ENCODE measurements around the gene ADAMTSL3. TPM values are rescaled to one million over a fixed set of nuclear protein-coding genes. Genes with fewer than 3 reads are reported as not detected.

ADAMTSL3 gene
- total RNA-seq, 4 donors from 2014 or later: 3.1 to 48.2 (median 24.6) TPM

GRCh38 chr15:83783227-83783626, 129.3 kb downstream of the ADAMTSL3 start:
- Histone ChIP-seq H3K36me3 (no peaks in the 10 kb centered on the region), H3K9me3 (peaks cover 0 to 7% of the 10 kb centered on the region in 2 donors), H3K4me1 (no peaks in the 10 kb centered on the region), H3K4me3 (no peak overlapping the region), H3K27ac (no peak overlapping the region), H3K27me3 (no peaks in the 10 kb centered on the region)
- DNase-seq: no peak
- intact Hi-C loops (cut with DNase I; ENCODE audit: low total_unique reads): no loop called here
- TF ChIP-seq, protein P1, sequence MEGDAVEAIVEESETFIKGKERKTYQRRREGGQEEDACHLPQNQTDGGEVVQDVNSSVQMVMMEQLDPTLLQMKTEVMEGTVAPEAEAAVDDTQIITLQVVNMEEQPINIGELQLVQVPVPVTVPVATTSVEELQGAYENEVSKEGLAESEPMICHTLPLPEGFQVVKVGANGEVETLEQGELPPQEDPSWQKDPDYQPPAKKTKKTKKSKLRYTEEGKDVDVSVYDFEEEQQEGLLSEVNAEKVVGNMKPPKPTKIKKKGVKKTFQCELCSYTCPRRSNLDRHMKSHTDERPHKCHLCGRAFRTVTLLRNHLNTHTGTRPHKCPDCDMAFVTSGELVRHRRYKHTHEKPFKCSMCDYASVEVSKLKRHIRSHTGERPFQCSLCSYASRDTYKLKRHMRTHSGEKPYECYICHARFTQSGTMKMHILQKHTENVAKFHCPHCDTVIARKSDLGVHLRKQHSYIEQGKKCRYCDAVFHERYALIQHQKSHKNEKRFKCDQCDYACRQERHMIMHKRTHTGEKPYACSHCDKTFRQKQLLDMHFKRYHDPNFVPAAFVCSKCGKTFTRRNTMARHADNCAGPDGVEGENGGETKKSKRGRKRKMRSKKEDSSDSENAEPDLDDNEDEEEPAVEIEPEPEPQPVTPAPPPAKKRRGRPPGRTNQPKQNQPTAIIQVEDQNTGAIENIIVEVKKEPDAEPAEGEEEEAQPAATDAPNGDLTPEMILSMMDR (IDR thresholded peaks at IDR 0.05): no peak
- TF ChIP-seq POLR2A (IDR thresholded peaks at IDR 0.05): no peak

DNA sequence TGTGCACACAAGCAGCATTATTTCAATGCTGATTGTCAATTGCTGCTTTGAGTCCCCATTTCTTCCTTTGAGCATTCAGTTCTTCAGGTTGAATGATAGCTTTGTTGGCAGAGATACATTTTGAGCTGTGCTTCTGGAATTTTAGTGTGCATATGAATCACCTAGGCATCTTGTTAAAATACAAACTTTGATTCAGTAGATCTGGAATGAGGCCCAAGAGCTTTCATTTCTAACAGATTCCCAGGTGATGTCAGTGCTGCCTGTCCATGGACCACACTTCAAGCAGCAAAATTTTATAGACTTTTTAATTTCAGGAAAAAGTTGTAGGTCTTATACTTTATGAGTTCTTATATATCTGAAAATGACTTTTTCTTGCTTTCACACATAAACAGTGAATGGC, 131.1 kb downstream of the ADAMTSL3 start:
- Histone ChIP-seq H3K4me3 (no peak overlapping the region), H3K36me3 (no peaks in the 10 kb centered on the region), H3K27me3 (no peaks in the 10 kb centered on the region), H3K4me1 (no peaks in the 10 kb centered on the region), H3K27ac (no peak overlapping the region), H3K9me3 (peaks cover 0 to 7% of the 10 kb centered on the region in 2 donors)
- intact Hi-C loops (cut with DNase I; ENCODE audit: low total_unique reads): no loop called here
- DNase-seq: no peak
- TF ChIP-seq, protein P1 (IDR thresholded peaks at IDR 0.05): no peak
- no peak for TF ChIP-seq POLR2A (IDR thresholded peaks at IDR 0.05)

- no peaks in the 10 kb centered on the region for H3K27me3 ChIP-seq
- H3K9me3 ChIP-seq: peaks cover 0 to 7% of the 10 kb centered on the region in 2 donors
- no peak for DNase-seq
- H3K4me1 ChIP-seq: no peaks in the 10 kb centered on the region
- TF ChIP-seq, protein P1 (IDR thresholded peaks at IDR 0.05): no peak
- TF ChIP-seq POLR2A (IDR thresholded peaks at IDR 0.05): no peak
- no peaks in the 10 kb centered on the region for H3K36me3 ChIP-seq
- no peak overlapping the region for H3K27ac ChIP-seq
- no peak overlapping the region for H3K4me3 ChIP-seq
- intact Hi-C loops (cut with DNase I; ENCODE audit: low total_unique reads): no loop called here
These were observed 132.4 kb downstream of the ADAMTSL3 start for GRCh38 chr15:83786336-83786735.

- no peaks in the 10 kb centered on the region for H3K27me3 ChIP-seq
- H3K27ac ChIP-seq: no peak overlapping the region
- TF ChIP-seq, protein P1 (IDR thresholded peaks at IDR 0.05): no peak
- no peak for TF ChIP-seq POLR2A (IDR thresholded peaks at IDR 0.05)
- no peaks in the 10 kb centered on the region for H3K4me1 ChIP-seq
- no peak overlapping the region for H3K4me3 ChIP-seq
- intact Hi-C loops (cut with DNase I; ENCODE audit: low total_unique reads): no loop called here
- H3K36me3 ChIP-seq: no peaks in the 10 kb centered on the region
- no peaks in the 10 kb centered on the region for H3K9me3 ChIP-seq
- no peak for DNase-seq
These were observed 139.1 kb downstream of the ADAMTSL3 start for GRCh38 chr15:83793069-83793468.

- H3K36me3 ChIP-seq: no peaks in the 10 kb centered on the region
- no peak for DNase-seq
- H3K9me3 ChIP-seq: no peaks in the 10 kb centered on the region
- intact Hi-C loops (cut with DNase I; ENCODE audit: low total_unique reads): no loop called here
- H3K27me3 ChIP-seq: no peaks in the 10 kb centered on the region
- no peaks in the 10 kb centered on the region for H3K4me1 ChIP-seq
- H3K27ac ChIP-seq: no peak overlapping the region
- no peak overlapping the region for H3K4me3 ChIP-seq
- TF ChIP-seq, protein P1 (IDR thresholded peaks at IDR 0.05): no peak
- TF ChIP-seq POLR2A (IDR thresholded peaks at IDR 0.05): no peak
These were observed 140.3 kb downstream of the ADAMTSL3 start for GRCh38 chr15:83794209-83794608.
